H1 (cell line): ENCODE measurements around the gene LRBA. TPM values are rescaled to one million over a fixed set of nuclear protein-coding genes. Genes with fewer than 3 reads are reported as not detected.
A peak's percentile ranks its signal among the peaks of the same experiment; 100 is the strongest.

Experiments
- CTCF ChIA-PET: fragments of 300-600 bp; sonication (Branson Sonifier 250); formaldehyde crosslinking; loops from one replicate; lab custom pipeline; 2021; ENCODE audit not compliant: partially characterized antibody; lab: Charles Lee
- POLR2A ChIA-PET: fragments of 300-600 bp; sonication (Branson Sonifier 250); formaldehyde crosslinking; loops from one replicate; lab custom pipeline; 2021; ENCODE audit warnings: inconsistent platforms; ENCODE audit not compliant: partially characterized antibody; lab: Charles Lee
- DNase-seq, 2 experiments: peaks; one replicate each; pipeline versions ENCODE4 v3.0.0 to v3.0.0-alpha.2; 2010 to 2022; ENCODE audit warnings: low spot score in 2 of 2, low read depth in 1 of 2, mixed read lengths in 1 of 2
- FAIRE-seq: peaks from 2 replicates; lab custom pipeline; 2011; peaks lifted over from hg19 to GRCh38; lab: Jason Lieb, UNC
- H2AFZ ChIP-seq: 2 replicates; pipeline ENCODE4 v1.8.1; 2012; ENCODE audit warnings: low read length, inconsistent platforms
- H2AK5ac ChIP-seq: 2 replicates; pipeline ENCODE4 v1.6.1; 2013; ENCODE audit warnings: low read depth, low read length
- H2BK120ac ChIP-seq: replicated peaks from 2 replicates; pipeline ENCODE3; 2013; ENCODE audit warnings: low read depth, low read length, inconsistent platforms
- H2BK12ac ChIP-seq: 2 replicates; pipeline ENCODE4 v1.6.1; 2013; ENCODE audit warnings: low read depth, low read length
- H2BK15ac ChIP-seq: 2 replicates; pipeline ENCODE4 v1.6.1; 2013; ENCODE audit warnings: low read length
- H2BK20ac ChIP-seq: 2 replicates; pipeline ENCODE4 v1.6.1; 2013; ENCODE audit warnings: low read length
- H2BK5ac ChIP-seq: 2 replicates; pipeline ENCODE4 v1.6.1; 2013; ENCODE audit warnings: low read depth, low read length
- H3K14ac ChIP-seq: 2 replicates; pipeline ENCODE4 v1.6.1; 2013; ENCODE audit warnings: inconsistent platforms; ENCODE audit not compliant: insufficient read length
- H3K18ac ChIP-seq: 2 replicates; pipeline ENCODE4 v1.6.1; 2013; ENCODE audit warnings: low read length; ENCODE audit errors: extremely low read depth
- H3K23ac ChIP-seq: 2 replicates; pipeline ENCODE4 v1.6.1; 2013; ENCODE audit warnings: inconsistent platforms; ENCODE audit not compliant: insufficient read length
- H3K23me2 ChIP-seq: 2 replicates; pipeline ENCODE4 v1.6.1; 2013; ENCODE audit warnings: low read depth, low read length
- H3K27ac ChIP-seq: 2 replicates; pipeline ENCODE4 v1.6.1; 2011; ENCODE audit warnings: low read depth, low read length, inconsistent platforms
- H3K27me3 ChIP-seq, 4 experiments: replicated peaks in 1 of 4; 1 replicate in 1 of 4; 2 replicates in 3 of 4; pipeline versions ENCODE4 v1.6.1 to v1.8.1; 2011 to 2013; ENCODE audit warnings: low read length in 3 of 4, mild to moderate bottlenecking in 3 of 4, inconsistent platforms in 2 of 4, mixed read lengths in 2 of 4, moderate library complexity in 1 of 4; ENCODE audit not compliant: control insufficient read depth in 3 of 4, insufficient read depth in 3 of 4; ENCODE audit errors: extremely low read depth in 1 of 4
- H3K36me3 ChIP-seq, 4 experiments: 2 replicates each; pipeline versions ENCODE4 v1.6.1 to v1.8.1; 2011 to 2013; ENCODE audit warnings: mild to moderate bottlenecking in 4 of 4, low read length in 3 of 4, moderate library complexity in 2 of 4, control low read depth in 1 of 4, inconsistent platforms in 1 of 4; ENCODE audit not compliant: insufficient read depth in 4 of 4, control insufficient read depth in 2 of 4
- H3K4ac ChIP-seq: replicated peaks from 2 replicates; pipeline ENCODE3; 2013; ENCODE audit warnings: low read length, low read depth, mixed read lengths, inconsistent platforms; ENCODE audit not compliant: insufficient read length
- H3K4me1 ChIP-seq, 4 experiments: replicated peaks in 1 of 4; 1 replicate in 1 of 4; 2 replicates in 3 of 4; pipeline versions ENCODE4 v1.6.1 to v1.8.1; 2011 to 2013; ENCODE audit warnings: low read length in 3 of 4, inconsistent platforms in 2 of 4, mixed read lengths in 1 of 4; ENCODE audit not compliant: insufficient read depth in 4 of 4, control insufficient read depth in 3 of 4
- H3K4me2 ChIP-seq, 2 experiments: 2 replicates each; pipeline versions ENCODE4 v1.6.1 to v1.8.1; 2011 to 2013; ENCODE audit warnings: low read depth in 2 of 2, low read length in 2 of 2, control low read depth in 1 of 2, inconsistent platforms in 1 of 2, mild to moderate bottlenecking in 1 of 2; ENCODE audit not compliant: insufficient read depth in 1 of 2
- H3K4me3 ChIP-seq, 4 experiments: fragments of 200-600, 300-600 bp in 1 of 4; sonication (generic), shearing (Covaris generic), sonication (Bioruptor Twin) in 1 of 4; 2 replicates each; pipeline versions ENCODE4 v1.5.1 to v1.8.1; 2011 to 2016; ENCODE audit warnings: low read length in 4 of 4, low read depth in 3 of 4, control low read depth in 2 of 4, inconsistent platforms in 2 of 4, mild to moderate bottlenecking in 2 of 4, mixed read lengths in 1 of 4, moderate library complexity in 1 of 4; ENCODE audit not compliant: insufficient read depth in 2 of 4; ENCODE audit errors: extremely low read depth in 1 of 4
- H3K56ac ChIP-seq: replicated peaks from 2 replicates; pipeline ENCODE3; 2013; ENCODE audit warnings: low read depth, mild to moderate bottlenecking, mixed read lengths, low read length, inconsistent platforms; ENCODE audit not compliant: insufficient read length
- H3K79me1 ChIP-seq: 2 replicates; pipeline ENCODE4 v1.6.1; 2013; ENCODE audit warnings: low read depth, low read length, control low read depth
- H3K79me2 ChIP-seq, 2 experiments: 2 replicates each; pipeline versions ENCODE4 v1.6.1 to v1.8.1; 2012 to 2013; ENCODE audit warnings: low read length in 2 of 2, mild to moderate bottlenecking in 2 of 2, inconsistent platforms in 1 of 2; ENCODE audit not compliant: insufficient read depth in 2 of 2, control insufficient read depth in 1 of 2
- H3K9ac ChIP-seq, 4 experiments: replicated peaks in 1 of 4; 1 replicate in 1 of 4; 2 replicates in 3 of 4; pipeline versions ENCODE4 v1.6.1 to v1.8.1; 2011 to 2013; ENCODE audit warnings: low read depth in 3 of 4, low read length in 3 of 4, control low read depth in 2 of 4, mild to moderate bottlenecking in 2 of 4, moderate library complexity in 2 of 4, inconsistent platforms in 1 of 4; ENCODE audit errors: extremely low read depth in 1 of 4
- H3K9me3 ChIP-seq, 2 experiments: 2 replicates each; pipeline versions ENCODE4 v1.6.1 to v1.8.1; 2012 to 2013; ENCODE audit warnings: mild to moderate bottlenecking in 2 of 2, moderate library complexity in 2 of 2, control low read depth in 1 of 2, inconsistent platforms in 1 of 2, low read depth in 1 of 2, low read length in 1 of 2, mixed read lengths in 1 of 2; ENCODE audit not compliant: insufficient read depth in 2 of 2
- H4K20me1 ChIP-seq, 2 experiments: replicated peaks in 1 of 2; 2 replicates each; pipeline versions ENCODE3 to v1.8.1; 2011 to 2013; ENCODE audit warnings: inconsistent platforms in 2 of 2, low read length in 2 of 2, mild to moderate bottlenecking in 1 of 2; ENCODE audit not compliant: insufficient read depth in 2 of 2, control insufficient read depth in 1 of 2
- H4K5ac ChIP-seq: 2 replicates; pipeline ENCODE4 v1.6.1; 2013; ENCODE audit warnings: low read length, low read depth, mixed read lengths, inconsistent platforms; ENCODE audit not compliant: insufficient read length
- H4K8ac ChIP-seq: 2 replicates; pipeline ENCODE4 v1.8.0; 2013; ENCODE audit warnings: mild to moderate bottlenecking, moderate library complexity, low read length, inconsistent platforms; ENCODE audit not compliant: insufficient read depth; ENCODE audit errors: extremely low read depth
- H4K91ac ChIP-seq: replicated peaks from 2 replicates; pipeline ENCODE3; 2013; ENCODE audit warnings: low read length, mixed read lengths, inconsistent platforms; ENCODE audit not compliant: insufficient read length
- HDAC6 ChIP-seq: IDR thresholded peaks from one replicate; pipeline ENCODE4 v1.7.1; 2012; ENCODE audit warnings: low read depth, mild to moderate bottlenecking, inconsistent platforms, low read length, moderate library complexity
- WGBS, 2 experiments: shearing (Covaris generic) in 1 of 2; methylation state at CpG; one replicate each; pipeline versions ENCODE4 v1.1.6 to v1.1.7; 2013 to 2015; ENCODE audit warnings: low lambda C conversion rate in 2 of 2, mixed read lengths in 2 of 2, inconsistent platforms in 1 of 2, low coverage in 1 of 2, missing lambda C conversion rate in 1 of 2; ENCODE audit not compliant: insufficient replicate concordance in 2 of 2, insufficient coverage in 1 of 2, insufficient read length in 1 of 2; ENCODE audit errors: extremely low coverage in 1 of 2, missing lambda C conversion rate in 1 of 2; 5-methylcytosine and 5-hydroxymethylcytosine counted together
- polyA plus RNA-seq, 7 experiments: library from polyadenylated mRNA; depleted of rRNA in 3 of 7; stranded (reverse) in 5 of 7; unstranded in 2 of 7; fragments of >200 nt in 5 of 7; fragments of 200-250 nt in 2 of 7; gene quantifications; 1 replicate in 5 of 7; 2 replicates in 1 of 7; 4 replicates in 1 of 7; pipeline versions ENCODE4 v1.2.1 to v1.2.3, GENCODE V29; 2011 to 2013; ENCODE audit warnings: missing spikeins in 2 of 7, mixed read lengths in 2 of 7
- total RNA-seq: library from RNA; stranded (reverse); fragmentation: NEBNext Ultra II Directional; extraction: Animal tissue kit (Norgen Biotek cat#: 25700); gene quantifications from 2 replicates; pipeline ENCODE4 v1.2.1, GENCODE V29; 2021

LRBA gene
- total and polyA plus RNA-seq, 2 of the 8 experiments (the other 6 are each of a cell fraction or from before 2014, with no cell fraction given), result 54.6 to 83.2 TPM

DNA sequence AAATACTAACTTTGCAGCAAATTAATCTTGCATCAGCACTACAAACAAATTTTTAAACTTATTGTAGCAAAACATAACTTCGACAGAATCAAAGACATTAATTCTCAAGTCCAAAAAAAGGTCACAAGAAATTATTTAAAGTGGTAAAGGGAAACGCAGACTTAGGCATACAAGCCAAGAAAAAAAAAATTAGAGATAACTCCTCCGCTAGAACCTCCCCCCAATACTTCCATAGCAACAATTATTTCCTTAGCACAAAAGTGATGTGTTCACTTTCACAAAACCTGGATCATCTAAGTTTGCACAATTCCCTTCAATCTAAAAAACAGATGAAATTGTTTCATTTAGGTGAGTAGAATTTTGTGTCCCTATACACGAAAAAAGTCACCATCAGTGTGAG, 1.1 kb downstream of the LRBA start:
- Histone ChIP-seq H3K9me3 (no peaks in the 10 kb centered on the region), H2AK5ac (no peak overlapping the region), H2BK12ac (no peak overlapping the region), H3K56ac (no peak overlapping the region), H3K23ac (no peak overlapping the region), H3K27me3 (no peaks in the 10 kb centered on the region), H3K18ac (no peak overlapping the region), H3K9ac (peak overlapping the region in 2 of 4 experiments; percentile 51 to 94; a peak in 2 of 7 replicates), H3K79me2 (peaks cover 9 to 54% of the 10 kb centered on the region in 2 experiments), H3K4me1 (peaks cover 0 to 2% (median 0%) of the 10 kb centered on the region in 4 experiments; a peak in 1 of 7 replicates), H4K8ac (no peak overlapping the region), H2BK120ac (no peak overlapping the region), H3K4ac (no peak overlapping the region), H3K14ac (no peak overlapping the region), H3K4me3 (peak overlapping the region; percentile 38 to 99 (median 82)), H3K27ac (peak overlapping the region; percentile 96; the same call in 1 of the 2 replicates), H3K23me2 (peaks cover 6% of the 10 kb centered on the region), H3K79me1 (no peaks in the 10 kb centered on the region; the same call in 1 of the 2 replicates), H2BK15ac (no peak overlapping the region), H4K5ac (no peak overlapping the region), H2BK20ac (no peak overlapping the region), H4K20me1 (no peaks in the 10 kb centered on the region), H3K36me3 (peaks cover 0 to 4% (median 1%) of the 10 kb centered on the region in 4 experiments; a peak in 1 of 8 replicates), H2AFZ (no peak overlapping the region), H4K91ac (no peak overlapping the region), H2BK5ac (no peak overlapping the region), H3K4me2 (peak overlapping the region; percentile 63 to 89)
- WGBS, 2 experiments, result 11% methylated on average over 4 of the region's 4 CpGs; no CpG with 5 or more reads in 1 of the 2 experiments
- POLR2A ChIA-PET, result interaction anchor here (0.7 to 5.9 kb wide), 6 partner anchors 11 to 85 kb away, joined by 3 to 44 read pairs (median 13); partner anchors contain the start of gene RPS3A
- no peak for DNase-seq
- FAIRE-seq, result no peak
- CTCF ChIA-PET, result interaction anchor here (0.7 to 1.9 kb wide), 4 partner anchors 37 to 147 kb away, joined by 3 to 7 read pairs (median 4); no protein-coding TSS in a partner anchor
- TF ChIP-seq HDAC6, result no peak
